Epithelial cell of proximal tubule (primary cell): ENCODE data around the gene SYPL2. TPM values are rescaled to one million over a fixed set of nuclear protein-coding genes. Genes with fewer than 3 reads are reported as not detected.

Experiments
- DNase-seq: peaks from one replicate; pipeline ENCODE4 v3.0.0-alpha.2; 2011; ENCODE audit warnings: low read depth
- H3K4me3 ChIP-seq: 2 replicates; pipeline ENCODE4 v1.5.1; 2011; ENCODE audit warnings: low read depth, mild to moderate bottlenecking, low read length
- total RNA-seq: library from RNA; depleted of rRNA; stranded (reverse); fragments of >200 nt; gene quantifications from 2 replicates; pipeline ENCODE4 v1.2.3, GENCODE V29; 2015
- TF ChIP-seq, protein P1 (sequence below): conservative IDR thresholded peaks from 2 replicates; pipeline ENCODE4 v1.5.1; 2012; ENCODE audit warnings: low read depth, mild to moderate bottlenecking, low read length

SYPL2 gene
- total RNA-seq, 1 donor from 2014 or later, result 0.12 TPM

DNA sequence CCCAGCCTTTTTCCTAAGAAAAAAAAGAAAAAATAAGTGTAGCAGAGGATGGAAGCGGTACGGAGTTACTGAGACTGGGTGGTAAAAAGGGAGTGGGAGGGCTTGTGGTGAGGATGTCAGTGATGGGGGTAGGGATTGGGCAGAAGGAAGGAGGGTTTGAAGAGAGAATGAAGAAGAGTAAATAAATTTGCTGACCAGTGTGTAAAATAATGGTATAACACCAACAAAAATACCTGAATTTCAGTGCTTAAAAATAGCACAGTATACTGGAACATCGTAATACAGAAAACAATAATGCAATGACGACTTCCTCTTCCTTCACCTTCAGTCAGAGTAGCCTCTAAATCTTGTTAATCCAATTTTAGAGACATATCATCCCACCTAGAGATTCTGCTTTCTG is 18.8 kb upstream of the SYPL2 start:
- no peak for DNase-seq
- TF ChIP-seq, protein P1, sequence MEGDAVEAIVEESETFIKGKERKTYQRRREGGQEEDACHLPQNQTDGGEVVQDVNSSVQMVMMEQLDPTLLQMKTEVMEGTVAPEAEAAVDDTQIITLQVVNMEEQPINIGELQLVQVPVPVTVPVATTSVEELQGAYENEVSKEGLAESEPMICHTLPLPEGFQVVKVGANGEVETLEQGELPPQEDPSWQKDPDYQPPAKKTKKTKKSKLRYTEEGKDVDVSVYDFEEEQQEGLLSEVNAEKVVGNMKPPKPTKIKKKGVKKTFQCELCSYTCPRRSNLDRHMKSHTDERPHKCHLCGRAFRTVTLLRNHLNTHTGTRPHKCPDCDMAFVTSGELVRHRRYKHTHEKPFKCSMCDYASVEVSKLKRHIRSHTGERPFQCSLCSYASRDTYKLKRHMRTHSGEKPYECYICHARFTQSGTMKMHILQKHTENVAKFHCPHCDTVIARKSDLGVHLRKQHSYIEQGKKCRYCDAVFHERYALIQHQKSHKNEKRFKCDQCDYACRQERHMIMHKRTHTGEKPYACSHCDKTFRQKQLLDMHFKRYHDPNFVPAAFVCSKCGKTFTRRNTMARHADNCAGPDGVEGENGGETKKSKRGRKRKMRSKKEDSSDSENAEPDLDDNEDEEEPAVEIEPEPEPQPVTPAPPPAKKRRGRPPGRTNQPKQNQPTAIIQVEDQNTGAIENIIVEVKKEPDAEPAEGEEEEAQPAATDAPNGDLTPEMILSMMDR, result no peak
- H3K4me3 ChIP-seq, result no peak overlapping the region

DNA sequence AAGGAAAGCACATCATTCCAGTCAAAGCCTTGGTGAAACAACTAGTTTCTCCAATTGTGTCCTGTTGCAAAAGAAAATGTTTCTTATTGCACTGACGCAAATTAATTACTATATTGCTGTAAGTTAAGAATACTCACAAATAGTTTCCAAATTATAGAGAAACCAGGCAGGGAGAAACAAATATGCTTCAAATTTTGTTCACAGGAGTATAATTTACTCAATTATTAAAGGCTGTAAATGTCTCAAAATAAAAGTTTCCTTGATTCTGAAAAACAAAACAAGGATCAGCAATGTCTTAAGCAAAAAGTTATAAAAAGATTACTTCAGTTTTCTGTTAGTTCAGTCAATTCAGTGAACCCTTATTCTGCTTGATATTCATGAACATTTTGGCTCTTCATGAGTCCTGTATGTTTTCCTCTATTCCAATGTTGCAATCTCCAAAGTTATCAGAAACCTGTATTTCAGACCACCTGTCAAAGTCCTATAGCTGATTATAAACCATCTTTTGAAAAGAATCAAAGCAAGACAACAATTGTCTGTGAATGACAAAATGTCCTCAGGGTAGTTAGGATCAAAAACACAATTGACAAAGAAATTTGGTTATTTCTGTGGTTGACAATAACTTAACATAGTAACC is 11.7 kb upstream of the SYPL2 start:
- TF ChIP-seq, protein P1, result no peak

DNA sequence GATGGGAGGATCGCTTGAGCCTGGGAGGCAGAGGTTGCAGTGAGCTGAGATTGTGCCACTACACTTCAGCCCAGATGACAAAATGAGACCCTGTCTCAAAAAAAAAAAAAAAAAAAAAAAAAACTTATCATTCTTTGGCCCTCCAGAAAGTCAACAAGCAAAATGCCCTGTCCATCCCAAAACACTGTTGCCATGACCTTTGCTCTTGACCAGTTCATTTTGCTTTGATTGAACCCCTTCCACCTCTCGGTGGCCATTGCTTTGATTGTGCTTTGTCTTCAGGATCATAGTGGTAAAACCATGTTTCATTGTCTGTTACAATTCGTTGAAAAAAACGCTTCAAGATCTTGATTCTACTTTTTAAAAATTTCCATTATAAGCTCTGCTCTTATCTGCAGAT is 8.5 kb upstream of the SYPL2 start:
- DNase-seq, result no peak
- TF ChIP-seq, protein P1, result no peak
- no peak overlapping the region for H3K4me3 ChIP-seq

More for the DNA sequence above, 11.7 kb upstream of the SYPL2 start:
- no peak overlapping the region for H3K4me3 ChIP-seq
- no peak for DNase-seq

- peak overlapping the region; percentile 66 for H3K4me3 ChIP-seq
- no peak for DNase-seq
- TF ChIP-seq, protein P1, result no peak
Observed at GRCh38 chr1:109466125-109466451, 258 bp upstream of the SYPL2 start.

DNA sequence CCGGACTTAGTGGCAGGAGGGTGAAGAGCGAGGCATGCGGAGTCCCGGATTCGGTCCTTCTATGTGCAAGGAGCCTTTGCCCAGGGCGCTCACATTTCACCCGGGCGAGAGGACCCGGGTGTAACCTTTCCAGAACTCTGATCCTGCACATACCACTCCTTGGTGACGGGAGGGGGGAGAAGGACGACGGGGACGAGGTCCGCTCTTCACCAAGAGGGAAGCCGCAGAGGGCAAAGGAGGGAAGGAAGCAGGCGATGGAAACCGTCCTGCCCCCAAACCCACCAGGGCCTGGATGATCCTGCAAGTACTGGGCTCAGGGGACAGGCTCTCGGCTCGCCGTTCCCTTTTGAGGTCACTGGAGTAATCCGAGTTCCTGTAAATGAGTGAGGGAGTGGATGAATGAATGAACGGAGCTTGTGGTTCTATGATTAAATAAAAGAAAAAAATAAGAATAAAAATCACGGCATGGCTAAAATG is 993 bp downstream of the SYPL2 start:
- peak overlapping the region; percentile 66 for H3K4me3 ChIP-seq
- TF ChIP-seq, protein P1, result no peak
- no peak for DNase-seq

DNA sequence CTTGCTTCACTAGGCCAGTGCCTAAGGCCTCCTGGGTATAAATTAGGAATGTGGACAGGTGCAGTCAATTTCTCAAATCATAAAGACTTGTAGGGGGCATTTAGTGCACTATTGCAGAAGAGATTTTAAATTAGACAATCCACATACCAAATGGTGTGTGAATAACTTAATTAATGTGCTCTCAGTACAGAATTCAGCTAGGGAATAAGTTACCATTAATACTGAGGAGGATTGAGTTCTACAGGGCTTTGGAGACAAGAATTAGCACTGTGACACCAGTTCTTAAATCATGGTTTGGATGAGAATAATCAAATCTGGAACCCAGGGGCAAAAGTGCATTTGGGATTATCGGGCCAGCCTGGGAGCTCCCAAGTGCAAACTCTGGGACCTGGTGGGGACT is 1.7 kb downstream of the SYPL2 start:
- TF ChIP-seq, protein P1, result no peak
- DNase-seq, result no peak
- H3K4me3 ChIP-seq, result no peak overlapping the region

DNA sequence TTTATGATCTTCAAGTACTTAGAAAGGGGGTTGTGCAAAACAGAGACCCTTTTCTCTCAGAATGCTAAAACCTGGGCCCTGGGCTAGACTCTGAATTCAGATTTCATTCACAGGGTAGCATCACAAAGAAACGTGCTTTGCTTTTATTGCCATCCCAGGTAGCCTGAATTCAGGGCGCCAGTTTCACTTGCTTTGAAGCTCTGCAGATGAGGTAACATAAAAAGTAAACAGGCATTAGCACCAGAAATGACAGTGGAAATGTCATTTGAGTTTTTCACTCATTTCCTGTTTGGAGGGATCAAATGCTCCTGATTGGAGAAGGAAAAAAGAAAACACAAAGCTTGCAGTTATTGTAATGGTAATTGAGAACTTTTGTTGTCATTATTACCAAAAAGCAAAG is 2.6 kb downstream of the SYPL2 start:
- TF ChIP-seq, protein P1, result no peak
- DNase-seq, result no peak
- no peak overlapping the region for H3K4me3 ChIP-seq
